Melanocyte of skin (primary cell): ENCODE measurements around the gene DSTYK. TPM values are rescaled to one million over a fixed set of nuclear protein-coding genes. Genes with fewer than 3 reads are reported as not detected.

ENCODE experiments used
- total RNA-seq, 2 donors: library from RNA; depleted of rRNA; stranded (reverse); fragments of >200 nt; gene quantifications; 2 replicates each; pipeline ENCODE4 v1.2.3, GENCODE V29; 2012

The DSTYK gene
- 10 to 100 TPM; 32.0 to 35.6 TPM for total RNA-seq

GRCh38 chr1:205211169-205211838 lies at the start of gene DSTYK:
Gene DSTYK (minus strand): TSS chr1:205211702. CDS start chr1:205211535, 167 bp downstream.

GRCh38 chr1:205227584-205228013 lies 16.1 kb upstream of the DSTYK start, which contains the start of gene TMCC2:
Gene TMCC2 (plus strand): TSS chr1:205227946. CDS start chr1:205228565, 619 bp downstream.

GRCh38 chr1:205121660-205122488 lies 89.6 kb downstream of the DSTYK start, which contains the start of gene RBBP5:
Gene RBBP5 (minus strand): TSS chr1:205121978. CDS start chr1:205121873, 105 bp downstream.

Other genes with a start within 250 kb of the DSTYK start
- not detected for gene CNTN2, start 168.5 kb downstream of the DSTYK start, total RNA-seq
- gene TMEM81, start 127.2 kb downstream of the DSTYK start, total RNA-seq: 1 to 10 TPM in 1 of 2 donors, under 1 TPM in 1; 0.67 to 1.0 TPM
- gene RBBP5, start 89.7 kb downstream of the DSTYK start, total RNA-seq: 10 to 100 TPM; 15.1 to 21.6 TPM
- gene TMCC2, start 16.2 kb upstream of the DSTYK start, total RNA-seq: 1 to 10 TPM; 7.2 to 7.3 TPM
- under 1 TPM; under 0.01 to 0.33 TPM for gene NUAK2, start 110.0 kb upstream of the DSTYK start, total RNA-seq
- under 1 TPM in 1 of 2 donors, not detected in 1; under 0.01 TPM for gene KLHDC8A, start 145.2 kb upstream of the DSTYK start, total RNA-seq
- under 1 TPM in 1 of 2 donors, not detected in 1; 0.33 TPM for gene LEMD1, start 210.4 kb upstream of the DSTYK start, total RNA-seq
- under 1 TPM; under 0.01 TPM for gene BLACAT1, start 244.3 kb upstream of the DSTYK start, total RNA-seq